Myocyte (in vitro differentiated cells): ENCODE data around the gene COL9A1. TPM values are rescaled to one million over a fixed set of nuclear protein-coding genes. Genes with fewer than 3 reads are reported as not detected.

Experiments used
- DNase-seq: peaks from one replicate; pipeline ENCODE4 v3.0.0-alpha.2; 2012; ENCODE audit warnings: low read depth
- total RNA-seq: library from RNA; depleted of rRNA; stranded (reverse); fragments of >200 nt; gene quantifications from 2 replicates; pipeline ENCODE4 v1.2.3, GENCODE V29; 2014

COL9A1 gene
- total RNA-seq, 1 donor from 2014 or later, result not detected

DNA sequence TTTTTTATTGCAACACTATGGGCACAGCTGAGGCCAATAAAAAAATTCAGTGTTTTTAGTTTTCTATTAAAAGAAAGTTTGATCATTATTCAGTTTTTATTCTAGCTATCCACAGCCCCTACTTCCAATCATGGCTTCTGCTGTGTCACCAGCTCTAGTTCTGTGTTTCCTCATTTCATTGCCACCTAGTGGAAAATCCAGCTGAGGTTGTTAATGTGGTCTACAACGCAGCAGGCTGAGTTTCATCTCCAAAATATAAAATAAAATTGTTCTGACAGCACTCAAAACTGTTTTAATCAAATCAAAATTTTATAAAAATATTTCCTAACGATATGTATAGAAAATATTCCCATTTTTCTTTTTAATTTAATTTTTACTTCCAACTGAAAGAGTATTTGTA lies 13.6 kb downstream of the COL9A1 start:
- peak; percentile 26 for DNase-seq

DNA sequence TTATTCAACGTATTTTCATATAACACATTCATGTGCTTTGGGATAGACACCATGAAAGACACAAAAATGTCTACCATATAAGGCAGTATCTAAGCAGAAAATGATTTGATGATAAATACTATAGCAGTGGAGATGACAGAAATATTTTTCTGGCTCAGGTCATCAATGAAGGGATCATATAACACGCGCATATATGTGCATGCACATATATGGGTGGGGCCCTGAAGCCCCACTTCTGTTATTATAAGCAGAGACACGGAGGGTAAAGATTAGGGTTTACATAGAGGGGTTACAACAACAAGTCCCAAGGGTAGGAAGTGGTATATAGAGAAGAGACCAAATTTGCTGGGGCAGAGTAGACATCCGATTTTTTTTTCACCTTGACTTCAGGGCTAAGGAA lies 16.0 kb downstream of the COL9A1 start:
- no peak for DNase-seq

DNA sequence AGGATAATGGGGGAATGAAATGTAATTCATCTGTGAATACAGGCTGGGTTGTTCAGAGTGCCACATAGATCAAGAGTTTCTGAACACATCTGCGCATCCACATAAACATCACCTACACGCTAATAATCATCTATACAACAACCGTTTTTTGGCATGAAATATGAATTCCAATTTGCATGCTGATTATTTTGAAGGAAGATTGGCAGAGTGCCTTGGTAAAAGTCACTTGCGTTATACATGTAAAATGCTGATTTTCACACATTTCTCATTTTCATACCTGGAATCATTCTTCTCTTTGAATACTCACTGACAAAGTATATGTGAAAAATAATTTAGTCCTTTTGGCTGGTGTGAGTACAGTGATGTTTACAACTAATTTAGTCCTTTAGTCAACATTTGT lies 17.7 kb downstream of the COL9A1 start:
- DNase-seq, result no peak

DNA sequence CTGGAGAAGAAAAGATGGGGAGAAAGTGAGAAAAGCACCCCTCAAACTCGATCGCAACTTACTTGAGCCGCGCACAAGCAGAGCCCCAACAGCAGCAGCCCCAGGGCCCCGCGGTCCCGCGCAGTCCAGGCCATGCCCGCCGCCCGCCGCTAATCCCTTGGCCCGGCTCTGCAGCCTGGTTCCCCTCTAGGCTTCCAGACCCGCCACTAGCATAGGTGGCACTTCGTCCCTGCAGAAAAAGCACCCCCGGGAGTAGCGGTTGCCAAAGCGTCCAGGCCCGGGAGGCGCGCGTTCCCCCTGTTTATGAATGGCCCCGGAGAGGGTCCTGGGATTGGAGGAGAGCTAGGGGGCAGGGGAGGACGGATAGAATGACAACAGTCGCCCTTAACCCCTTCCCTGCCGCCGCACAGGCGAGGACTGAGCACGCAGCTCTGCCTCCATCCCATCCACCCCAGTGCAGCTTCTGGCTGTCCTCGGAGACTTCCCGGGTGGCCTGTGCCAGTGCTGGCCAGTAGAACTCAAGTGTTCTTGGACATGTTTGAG lies 19.9 kb downstream of the COL9A1 start:
- no peak for DNase-seq

DNA sequence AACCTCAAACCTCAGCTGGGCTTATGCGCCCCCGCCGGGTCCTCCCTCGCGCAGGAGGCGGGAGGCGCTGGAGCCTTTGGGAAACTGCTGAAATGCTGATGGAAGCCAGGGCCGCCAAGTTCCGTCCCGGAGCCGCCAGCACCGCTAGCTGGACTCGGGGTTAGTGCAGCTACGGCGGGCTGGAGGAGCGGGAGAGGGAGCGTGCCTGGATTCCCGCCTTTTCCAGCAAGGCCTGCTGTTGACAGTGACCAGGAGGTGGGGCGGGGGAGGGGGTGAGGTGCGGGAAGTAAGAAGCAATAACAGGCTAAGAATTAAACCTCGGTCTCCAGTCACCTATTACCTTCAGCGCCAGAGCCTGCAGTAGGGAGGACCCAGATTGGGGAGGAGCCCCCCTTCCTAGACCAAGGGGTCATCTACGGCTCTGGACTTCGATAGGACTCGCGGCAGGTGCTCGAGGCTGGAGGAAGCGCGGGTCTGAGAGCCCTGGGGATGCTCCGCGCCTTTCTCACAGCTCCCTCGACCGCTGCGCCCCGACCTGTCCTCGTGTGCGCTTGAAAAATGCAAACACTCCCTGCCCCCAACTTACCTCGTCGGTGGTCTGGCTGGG lies 20.5 kb downstream of the COL9A1 start:
- no peak for DNase-seq

DNA sequence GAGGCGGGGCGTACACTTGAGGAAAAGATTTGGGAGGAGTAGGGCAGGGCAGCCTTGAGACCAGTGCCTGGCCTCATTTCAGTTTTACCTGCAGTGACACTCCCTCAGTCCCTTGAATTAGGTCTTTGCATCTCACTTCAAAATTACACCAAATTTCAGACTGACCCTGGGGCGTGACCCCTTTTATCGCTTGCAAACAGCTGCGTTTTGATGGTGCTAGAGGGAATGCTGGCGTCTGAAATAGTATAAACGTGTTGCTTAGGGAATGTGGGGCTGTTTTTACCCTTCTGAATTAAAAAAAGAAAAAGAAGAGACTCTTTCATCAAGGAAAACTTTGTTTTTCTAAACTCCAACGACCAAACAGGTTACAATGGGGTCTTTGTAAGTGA lies 21.0 kb downstream of the COL9A1 start:
- DNase-seq, result no peak

DNA sequence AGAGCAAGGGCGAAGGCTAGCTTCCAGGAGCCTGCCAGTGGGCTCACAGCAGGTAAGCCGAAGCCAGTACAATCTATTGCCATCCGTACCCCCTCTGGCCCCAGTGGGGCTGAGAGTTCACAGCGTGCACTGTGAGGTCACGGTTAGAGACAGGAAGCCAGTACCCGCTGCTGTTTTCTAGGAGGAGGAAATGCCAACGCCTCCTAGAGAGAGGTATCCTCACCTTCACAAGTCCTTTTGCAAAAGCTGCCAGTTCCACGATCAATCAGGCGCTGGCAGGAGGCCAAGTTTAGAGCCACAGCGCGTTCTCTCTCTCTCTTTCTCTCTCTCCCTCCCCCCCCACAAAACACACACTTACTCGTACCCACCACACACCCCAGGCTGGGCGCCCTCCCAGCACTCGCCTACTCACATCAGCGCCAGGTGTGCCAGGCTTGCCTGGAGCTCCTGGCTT lies 22.5 kb downstream of the COL9A1 start:
- DNase-seq, result no peak

DNA sequence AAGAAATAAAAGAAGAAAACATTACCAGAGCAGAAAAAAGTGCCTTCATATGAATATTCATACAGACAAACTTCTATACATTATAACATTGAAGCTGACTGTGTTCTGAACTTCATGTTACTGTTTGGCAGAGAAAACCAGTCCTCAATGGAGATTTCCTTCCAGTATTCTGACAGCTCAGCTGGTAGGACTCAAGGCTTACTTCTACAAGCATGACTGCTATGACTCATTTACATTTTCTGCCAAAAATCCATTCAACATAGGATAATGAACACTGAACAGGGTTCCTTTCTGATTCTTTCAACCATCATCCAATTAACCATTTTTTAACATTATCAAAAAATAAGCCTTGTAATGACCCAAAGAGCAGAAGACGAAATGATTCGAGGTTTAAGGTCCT lies 25.4 kb downstream of the COL9A1 start:
- DNase-seq, result peak; percentile 6

DNA sequence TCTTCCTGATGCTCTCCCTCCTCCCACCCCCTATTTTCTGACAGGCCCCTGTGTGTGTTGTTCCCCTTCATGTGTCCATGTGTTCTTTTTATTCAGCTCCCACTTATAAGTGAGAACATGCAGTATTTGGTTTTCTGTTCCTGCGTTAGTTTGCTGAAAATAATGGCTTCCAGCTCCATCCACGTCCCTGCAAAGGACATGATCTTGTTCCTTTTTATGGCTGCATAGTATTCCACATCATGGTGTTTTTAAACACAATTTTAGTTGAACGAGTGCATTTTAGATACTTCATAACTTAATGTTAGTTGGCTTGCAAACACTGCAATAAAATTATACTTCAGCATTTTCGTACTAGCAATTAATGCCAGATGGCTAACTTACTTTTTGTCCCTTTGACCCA lies 28.5 kb downstream of the COL9A1 start:
- DNase-seq, result no peak

DNA sequence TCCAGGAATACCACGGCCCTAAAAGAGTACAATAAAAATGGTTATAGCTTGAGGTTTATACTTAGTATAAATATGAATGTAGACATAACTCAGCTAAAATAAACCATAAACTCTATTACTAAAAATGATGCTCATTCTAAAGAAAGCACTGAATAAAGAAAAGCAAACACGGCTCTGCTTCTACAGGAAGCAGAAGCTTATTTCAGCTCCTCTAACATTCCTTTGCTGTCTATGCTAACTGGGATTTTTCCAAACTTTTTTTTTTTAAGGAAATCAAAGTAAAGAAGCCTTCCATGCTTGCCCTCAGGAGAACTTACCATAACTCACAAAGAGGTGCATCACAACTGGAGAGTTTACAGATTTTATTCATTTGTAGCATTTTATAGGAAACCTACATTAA lies 30.8 kb downstream of the COL9A1 start:
- DNase-seq, result no peak

DNA sequence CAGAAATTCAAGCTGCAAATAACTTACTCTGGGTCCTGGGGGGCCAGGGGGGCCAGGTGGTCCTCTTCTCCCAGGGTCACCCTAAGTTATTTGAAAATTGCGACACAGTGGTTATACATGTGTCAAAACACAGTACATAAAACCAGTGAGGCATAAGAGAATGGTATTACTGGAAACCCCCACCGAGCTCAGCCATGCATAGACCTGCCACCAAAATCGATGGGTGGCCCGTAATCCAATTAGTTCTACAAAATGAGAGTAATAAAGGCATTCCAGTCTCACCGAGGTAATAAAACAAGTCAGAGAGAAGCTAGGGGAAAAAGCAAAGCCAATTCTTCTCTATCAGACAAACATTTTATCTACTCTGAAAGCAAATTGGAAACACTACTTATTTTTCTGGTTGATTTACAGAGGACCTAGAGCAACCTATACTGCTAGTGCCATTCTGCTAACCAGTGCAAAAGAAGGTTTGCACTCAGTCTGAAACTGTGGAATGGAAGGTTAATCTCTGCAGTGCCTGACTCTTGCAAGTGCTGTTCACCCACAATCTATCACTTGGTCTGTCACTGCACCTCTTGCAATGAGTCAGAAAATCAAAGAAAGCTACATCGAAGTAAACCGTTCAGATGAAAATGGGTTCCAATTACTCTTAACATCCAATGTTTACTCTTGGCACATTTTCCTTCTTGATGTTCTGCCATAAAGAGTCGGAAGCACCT lies 32.4 kb downstream of the COL9A1 start:
- DNase-seq, result no peak

DNA sequence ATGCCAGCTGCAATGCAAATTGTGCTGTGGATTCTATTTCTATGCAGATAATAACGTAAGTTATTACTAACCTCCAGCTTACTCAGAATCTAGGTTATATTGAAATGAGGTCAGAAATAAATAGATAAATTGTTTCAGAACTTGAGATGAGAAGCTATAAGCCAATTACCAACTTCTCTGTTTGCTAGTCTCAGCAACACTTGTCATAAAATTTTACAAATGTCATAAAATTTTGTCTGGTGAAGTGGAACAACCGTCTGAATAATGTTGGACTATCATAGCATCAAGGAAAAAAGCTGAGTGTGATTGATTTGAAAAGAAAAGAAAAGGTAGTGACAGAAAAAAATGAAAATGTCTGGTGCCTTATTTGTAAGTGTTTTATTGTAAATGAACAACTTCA lies 36.7 kb downstream of the COL9A1 start:
- no peak for DNase-seq

DNA sequence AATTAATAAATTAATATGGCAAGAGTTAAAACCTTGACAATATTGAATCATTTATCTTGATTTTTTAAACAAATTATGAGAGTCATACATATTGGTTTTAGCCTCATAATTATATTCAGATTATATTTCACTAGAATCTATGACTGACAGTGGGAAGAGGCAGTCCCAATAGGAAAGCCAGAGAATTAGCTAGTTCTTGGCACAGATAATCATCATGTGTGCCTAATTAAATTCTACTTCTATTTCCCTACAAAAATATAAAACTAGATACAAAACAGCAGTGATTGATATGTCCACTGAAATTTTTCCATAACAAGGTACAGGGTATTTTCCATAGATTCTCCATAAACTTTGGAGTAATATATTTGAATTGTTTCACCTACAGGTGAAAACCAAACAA lies 38.6 kb downstream of the COL9A1 start:
- no peak for DNase-seq

DNA sequence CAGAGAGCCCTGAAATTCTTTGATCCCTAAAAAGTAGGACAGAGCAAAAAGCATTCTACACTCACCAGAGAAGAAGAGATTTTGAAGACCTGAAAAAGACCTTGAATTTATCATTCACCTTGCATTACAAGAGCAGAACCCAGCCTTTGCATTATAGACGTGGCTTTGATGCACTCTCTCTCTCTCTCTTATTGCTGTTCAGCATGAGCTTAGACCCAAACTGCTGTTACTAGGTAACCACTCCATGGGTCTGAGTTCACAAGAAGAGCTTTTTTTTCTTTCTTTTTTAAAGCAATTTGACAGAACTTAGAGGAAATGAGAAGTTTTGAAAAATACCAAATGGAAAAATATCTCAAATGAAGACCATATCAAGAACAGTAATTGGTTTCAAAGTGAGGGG lies 44.4 kb downstream of the COL9A1 start:
- DNase-seq, result no peak

DNA sequence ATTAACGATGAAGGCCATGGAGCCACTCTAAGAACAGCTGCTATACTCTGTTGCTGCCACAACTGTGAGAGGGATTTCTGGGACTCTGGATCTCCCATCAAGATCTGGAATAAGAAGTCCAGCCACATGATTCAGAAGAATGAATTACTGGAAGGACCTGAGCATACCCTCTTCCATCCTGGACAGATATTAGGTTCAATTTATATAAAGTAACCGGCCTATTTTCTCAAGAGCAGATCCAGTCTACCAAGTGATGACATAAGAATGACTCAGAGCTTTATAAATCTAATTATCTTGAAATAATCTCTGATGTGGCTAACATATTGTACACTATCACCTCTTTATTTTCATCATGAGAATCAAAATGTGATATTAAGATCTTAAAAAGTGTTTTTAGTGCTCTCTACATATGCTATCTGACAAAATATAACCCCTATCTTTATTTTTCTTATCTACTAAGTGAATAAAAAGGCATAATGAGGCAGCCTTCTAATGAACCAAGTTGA lies 45.1 kb downstream of the COL9A1 start:
- no peak for DNase-seq

DNA sequence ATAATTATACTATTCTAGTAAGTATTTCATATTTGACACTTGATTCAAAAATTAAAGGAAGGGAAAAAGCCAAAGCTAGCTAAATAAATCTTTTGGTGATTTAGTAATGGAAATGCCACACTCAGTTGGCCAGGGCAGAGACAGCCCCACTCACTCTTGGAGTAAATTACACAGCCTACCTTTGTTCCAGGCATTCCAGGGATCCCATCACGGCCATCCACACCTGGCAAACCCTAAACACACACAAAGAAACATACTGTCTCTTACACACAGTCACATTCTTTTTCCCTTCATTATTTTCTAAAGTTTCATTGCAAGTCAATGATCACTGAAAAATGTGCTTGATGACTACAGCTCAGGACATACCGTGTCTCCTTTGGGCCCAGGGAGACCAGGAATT lies 48.1 kb downstream of the COL9A1 start:
- no peak for DNase-seq

DNA sequence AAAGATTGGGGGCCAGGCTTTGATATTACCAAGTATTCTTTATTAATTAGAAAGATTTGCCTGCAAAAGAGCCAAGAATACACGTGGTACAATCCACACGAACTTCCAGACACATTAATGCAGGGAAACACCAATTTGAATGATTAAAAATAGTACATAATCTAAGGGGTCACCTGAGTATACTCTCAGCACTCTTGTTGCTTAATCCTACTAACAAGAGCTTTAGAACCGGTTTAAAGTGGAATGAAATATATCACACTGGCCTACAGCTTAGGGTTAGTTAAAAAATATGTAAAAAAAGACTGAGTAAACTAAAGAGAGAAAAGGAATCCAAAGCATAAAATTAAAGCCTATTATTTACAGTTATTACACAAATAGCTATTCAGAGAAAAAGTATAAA lies 49.0 kb downstream of the COL9A1 start:
- DNase-seq, result no peak

DNA sequence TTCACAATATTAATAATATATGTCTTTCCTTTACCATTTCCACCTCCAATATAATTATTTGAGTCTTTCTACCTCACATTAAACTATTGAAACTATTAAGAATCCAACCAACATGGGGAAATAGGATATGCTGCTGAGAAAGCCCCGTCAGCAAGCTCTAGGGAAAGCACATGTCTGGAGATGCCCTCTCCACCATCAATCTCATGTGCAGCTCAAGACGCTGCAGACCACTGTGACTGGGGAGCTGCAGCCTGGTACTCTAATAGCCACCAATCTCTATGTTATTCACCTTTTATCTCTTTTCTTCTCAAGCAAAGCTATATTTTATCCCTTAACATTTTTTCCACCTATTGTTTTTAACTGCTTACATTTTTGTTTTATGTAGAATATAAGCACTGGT lies 50.3 kb downstream of the COL9A1 start:
- no peak for DNase-seq

DNA sequence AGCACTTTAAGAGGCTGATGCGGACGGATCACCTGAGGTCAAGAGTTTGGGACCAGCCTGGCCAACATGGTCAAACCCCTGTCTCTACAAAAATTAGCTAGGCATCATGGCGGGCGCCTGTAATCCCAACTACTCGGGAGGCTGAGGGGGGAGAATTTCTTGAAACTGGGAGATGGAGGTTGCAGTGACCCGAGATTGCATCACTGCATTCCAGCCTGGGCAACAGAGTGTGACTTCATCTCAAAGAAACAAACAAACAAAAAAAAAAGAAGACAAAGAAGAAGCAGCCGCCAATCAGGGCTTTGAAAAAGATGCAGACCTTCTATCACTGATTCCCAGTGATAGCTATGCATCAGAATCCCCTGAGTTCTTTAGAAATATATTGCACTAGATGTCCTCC lies 56.8 kb downstream of the COL9A1 start:
- no peak for DNase-seq

DNA sequence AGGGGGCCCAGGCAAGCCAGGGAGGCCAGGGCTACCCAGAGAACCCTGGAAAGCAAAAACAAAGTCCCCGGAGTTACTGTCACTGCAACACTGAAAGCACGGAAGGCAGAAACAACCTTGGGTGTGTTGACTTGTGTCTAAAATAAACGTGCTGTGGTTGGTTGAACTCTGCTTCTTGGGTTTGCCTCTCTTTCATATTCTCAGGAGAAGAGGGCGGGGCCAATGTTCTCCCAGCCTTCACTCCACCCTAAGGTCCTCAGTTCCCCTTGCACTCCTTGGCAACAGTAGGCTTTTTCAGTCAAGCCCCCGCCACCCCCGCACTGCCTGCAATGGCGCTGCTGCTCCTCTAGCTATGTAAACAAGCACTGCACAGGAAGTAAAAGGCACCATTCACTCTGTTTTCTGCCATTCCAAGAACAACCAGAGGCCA lies 60.9 kb downstream of the COL9A1 start:
- DNase-seq, result no peak

DNA sequence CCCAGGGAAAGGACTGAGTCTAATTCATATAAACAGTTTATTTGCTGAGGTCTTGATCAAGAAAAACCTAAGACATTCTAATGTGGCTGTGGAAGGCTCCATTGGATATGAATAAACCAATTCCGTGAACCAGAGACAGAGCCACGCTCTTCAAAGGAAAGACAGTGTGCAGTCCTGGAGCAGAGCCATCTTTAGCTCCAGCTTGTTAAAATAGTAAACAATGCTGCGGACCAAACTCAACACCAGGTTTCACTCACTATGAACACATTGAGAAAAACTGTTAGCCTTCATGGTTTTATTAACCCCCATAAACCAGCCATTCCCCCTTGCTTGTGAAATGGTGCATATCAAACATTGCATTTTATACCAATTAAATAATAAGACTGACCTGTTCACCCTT lies 61.9 kb downstream of the COL9A1 start:
- no peak for DNase-seq

DNA sequence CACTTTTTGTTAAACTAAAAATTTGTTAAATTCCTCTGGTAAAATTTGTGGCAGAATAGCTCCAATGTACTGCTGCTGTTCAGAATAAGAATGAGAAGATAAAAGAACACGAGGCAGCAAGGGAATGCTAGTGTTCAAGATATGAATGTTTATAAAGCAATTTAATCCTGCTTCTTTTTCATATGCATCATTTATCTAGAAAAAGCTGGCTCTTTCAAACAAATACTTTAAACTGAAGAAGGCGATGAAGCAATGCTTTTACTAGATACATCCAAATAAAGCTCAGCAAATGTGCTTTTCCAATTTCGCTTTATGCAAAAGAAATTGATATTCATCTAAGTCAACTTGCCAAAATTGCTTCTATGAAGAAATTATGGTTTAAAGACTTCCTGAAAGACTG lies 66.5 kb downstream of the COL9A1 start:
- no peak for DNase-seq
